K562 (cell line): Measurements from ENCODE around the gene TRNP1. TPM values are rescaled to one million over a fixed set of nuclear protein-coding genes. Genes with fewer than 3 reads are reported as not detected.

Experiments used
- ATF1 ChIP-seq, 2 experiments: fragments of 450-650 bp in 1 of 2; IDR thresholded peaks; 2 replicates each; pipeline ENCODE4 v1.6.1; 2016; ENCODE audit warnings: missing compliant biosample characterization in 1 of 2, missing genetic modification characterization in 1 of 2
- ATF3 ChIP-seq, 2 experiments: fragments of 450-650 bp in 1 of 2; sonication (generic) in 1 of 2; formaldehyde crosslinking in 1 of 2; IDR thresholded peaks in 1 of 2; conservative IDR thresholded peaks in 1 of 2; 2 replicates each; pipeline versions ENCODE4 v1.6.1 to v1.8.1; 2016 to 2023; ENCODE audit warnings: mild to moderate bottlenecking in 2 of 2, moderate library complexity in 2 of 2, inconsistent platforms in 1 of 2, missing genetic modification reagents in 1 of 2
- BCLAF1 ChIP-seq, 2 experiments: fragments of 450-650 bp in 1 of 2; IDR thresholded peaks; 2 replicates each; pipeline ENCODE4 v1.6.1; 2011 to 2017; ENCODE audit warnings: low read depth in 2 of 2, antibody characterized with exemption in 1 of 2, borderline replicate concordance in 1 of 2, low read length in 1 of 2, mild to moderate bottlenecking in 1 of 2, mixed read lengths in 1 of 2; ENCODE audit not compliant: control insufficient read depth in 1 of 2
- CBX5 ChIP-seq: IDR thresholded peaks from 2 replicates; pipeline ENCODE4 v1.6.1; 2014; ENCODE audit warnings: low read depth, borderline replicate concordance
- ETS2 ChIP-seq: IDR thresholded peaks from 2 replicates; pipeline ENCODE4 v1.6.1; 2016; ENCODE audit warnings: borderline replicate concordance, missing genetic modification characterization, mild to moderate bottlenecking, moderate library complexity, missing compliant biosample characterization; ENCODE audit not compliant: poor library complexity, severe bottlenecking
- FOXJ2 ChIP-seq: fragments of 200-800 bp; sonication (Bioruptor generic); IDR thresholded peaks from 2 replicates; pipeline ENCODE4 v1.6.1; 2016; ENCODE audit warnings: missing genetic modification characterization, missing compliant biosample characterization
- JUNB ChIP-seq: fragments of 450-650 bp; formaldehyde crosslinking; conservative IDR thresholded peaks from 2 replicates; pipeline ENCODE4 v1.4.0; 2020; ENCODE audit warnings: mild to moderate bottlenecking
- MEF2A ChIP-seq: IDR thresholded peaks from 2 replicates; pipeline ENCODE4 v1.6.1; 2011; ENCODE audit warnings: low read depth, mild to moderate bottlenecking, low read length, moderate library complexity; ENCODE audit not compliant: control insufficient read depth
- MXD1 ChIP-seq: fragments of 250-450 bp; sonication (Bioruptor Pico); IDR thresholded peaks from 2 replicates; pipeline ENCODE4 v1.8.0; 2021; ENCODE audit warnings: borderline replicate concordance, mild to moderate bottlenecking, moderate library complexity; ENCODE audit not compliant: poor library complexity, severe bottlenecking
- TAF9B ChIP-seq: fragments of 450-650 bp; IDR thresholded peaks from 2 replicates; pipeline ENCODE4 v1.6.1; 2018; ENCODE audit warnings: mild to moderate bottlenecking; ENCODE audit not compliant: partially characterized antibody
- TBL1XR1 ChIP-seq, 2 experiments: IDR thresholded peaks; 2 replicates each; pipeline ENCODE4 v1.6.1; 2012; ENCODE audit warnings: improper control_type of control experiment in 2 of 2, low read length in 2 of 2, mild to moderate bottlenecking in 1 of 2
- ZBTB12 ChIP-seq: fragments of 250-450 bp; sonication (Bioruptor Pico); IDR thresholded peaks from 2 replicates; pipeline ENCODE4 v1.4.0; 2020
- ZKSCAN1 ChIP-seq: fragments of 150-350 bp; IDR thresholded peaks from 2 replicates; pipeline ENCODE4 v1.6.1; 2016; ENCODE audit warnings: low read depth, low read length
- ZNF224 ChIP-seq: sonication (generic); formaldehyde crosslinking; IDR thresholded peaks from 2 replicates; pipeline ENCODE4 v1.8.0; 2022; ENCODE audit warnings: mild to moderate bottlenecking, missing genetic modification reagents
- ZNF398 ChIP-seq: fragments of 250-450 bp; sonication (Bioruptor Pico); IDR thresholded peaks from 2 replicates; pipeline ENCODE4 v1.8.0; 2021; ENCODE audit warnings: moderate library complexity, mild to moderate bottlenecking, inconsistent platforms
- ZNF511 ChIP-seq: sonication (generic); formaldehyde crosslinking; IDR thresholded peaks from 2 replicates; pipeline ENCODE4 v1.8.0; 2022; ENCODE audit warnings: mild to moderate bottlenecking, missing genetic modification reagents
- ZNF764 ChIP-seq: fragments of 250-450 bp; sonication (Bioruptor Pico); IDR thresholded peaks from 2 replicates; pipeline ENCODE4 v1.4.0; 2020; ENCODE audit warnings: low read depth, mild to moderate bottlenecking, moderate library complexity
- ZNF830 ChIP-seq: fragments of 250-450 bp; sonication (Bioruptor Pico); IDR thresholded peaks from 2 replicates; pipeline ENCODE4 v1.5.0; 2021; ENCODE audit warnings: mild to moderate bottlenecking
- polyA plus RNA-seq, 8 experiments: library from polyadenylated mRNA; depleted of rRNA in 4 of 8; stranded (reverse) in 5 of 8; unstranded in 3 of 8; fragments of >200 nt; fragmentation: Nextera tagmentation in 2 of 8; fragmentation: Illumina TruSeq in 1 of 8; extraction: Ambion mirVana in 2 of 8; extraction: Trizol in 1 of 8; gene quantifications; 2 replicates each; pipeline versions ENCODE4 v1.2.1 to v1.2.3, GENCODE V29; 2011 to 2014; ENCODE audit warnings: inconsistent platforms in 1 of 8, missing spikeins in 1 of 8
- total RNA-seq, 7 experiments: library from RNA; depleted of rRNA in 6 of 7; stranded (reverse); fragments of >200 nt in 6 of 7; fragmentation: Illumina TruSeq in 2 of 7; extraction: Trizol in 2 of 7; gene quantifications; 2 replicates each; pipeline versions ENCODE4 v1.2.1 to v1.2.3, GENCODE V29; 2011 to 2021; ENCODE audit warnings: low replicate concordance in 1 of 7

The TRNP1 gene
- total and polyA plus RNA-seq, 9 of the 15 experiments (the other 6 are each of a cell fraction or from before 2014, with no cell fraction given), result 0.03 to 1.3 (median 0.95) TPM

GRCh38 chr1:27021354-27022031 lies 28.0 kb downstream of the TRNP1 start (continued):
- TF ChIP-seq ZBTB12 (CRISPR knock-in tag), result peak; percentile 42; the same call in 1 of the 2 replicates
- TF ChIP-seq ETS2 (tag), result no peak
- TF ChIP-seq ZNF511 (CRISPR knock-in tag), result no peak
- no peak for TF ChIP-seq TAF9B
- TF ChIP-seq ZNF830 (CRISPR knock-in tag), result 0 out of 2 replicates have a peak, but pooled peaks have one; percentile 43
- no peak for TF ChIP-seq ZNF764 (CRISPR knock-in tag)
- TF ChIP-seq CBX5, result no peak
- no peak for TF ChIP-seq JUNB (CRISPR knock-in tag)
- TF ChIP-seq MXD1 (CRISPR knock-in tag), result no peak
- TF ChIP-seq BCLAF1 (IDR thresholded peaks at IDR 0.05; ENCODE audit: borderline replicate concordance in 1 of 2, control insufficient read depth in 1 of 2, low read depth in 2 of 2, low read length in 1 of 2), result no peak
- TF ChIP-seq TBL1XR1 (IDR thresholded peaks at IDR 0.05; ENCODE audit: low read length in 2 of 2), result no peak
- TF ChIP-seq FOXJ2 (tag), result 0 out of 2 replicates have a peak, but pooled peaks have one; percentile 41
- no peak for TF ChIP-seq ATF1 (CRISPR knock-in tag; IDR thresholded peaks at IDR 0.05)
- no peak for TF ChIP-seq ATF1 (tag; IDR thresholded peaks at IDR 0.05)
- no peak for TF ChIP-seq ZKSCAN1
- no peak for TF ChIP-seq ZNF398 (CRISPR knock-in tag)
- TF ChIP-seq MEF2A, result no peak
- TF ChIP-seq ATF3 (IDR thresholded peaks at IDR 0.05), result no peak
- TF ChIP-seq ATF3 (CRISPR knock-in tag; conservative IDR thresholded peaks at IDR 0.05), result no peak
- TF ChIP-seq ZNF224 (CRISPR knock-in tag), result no peak
